HCEC 1CT (cell line): ENCODE results near the gene MAGEL2.

ENCODE experiments used
- DNase-seq: peaks from one replicate; pipeline ENCODE4 v3.0.0-alpha.2; 2017

The MAGEL2 gene

DNA sequence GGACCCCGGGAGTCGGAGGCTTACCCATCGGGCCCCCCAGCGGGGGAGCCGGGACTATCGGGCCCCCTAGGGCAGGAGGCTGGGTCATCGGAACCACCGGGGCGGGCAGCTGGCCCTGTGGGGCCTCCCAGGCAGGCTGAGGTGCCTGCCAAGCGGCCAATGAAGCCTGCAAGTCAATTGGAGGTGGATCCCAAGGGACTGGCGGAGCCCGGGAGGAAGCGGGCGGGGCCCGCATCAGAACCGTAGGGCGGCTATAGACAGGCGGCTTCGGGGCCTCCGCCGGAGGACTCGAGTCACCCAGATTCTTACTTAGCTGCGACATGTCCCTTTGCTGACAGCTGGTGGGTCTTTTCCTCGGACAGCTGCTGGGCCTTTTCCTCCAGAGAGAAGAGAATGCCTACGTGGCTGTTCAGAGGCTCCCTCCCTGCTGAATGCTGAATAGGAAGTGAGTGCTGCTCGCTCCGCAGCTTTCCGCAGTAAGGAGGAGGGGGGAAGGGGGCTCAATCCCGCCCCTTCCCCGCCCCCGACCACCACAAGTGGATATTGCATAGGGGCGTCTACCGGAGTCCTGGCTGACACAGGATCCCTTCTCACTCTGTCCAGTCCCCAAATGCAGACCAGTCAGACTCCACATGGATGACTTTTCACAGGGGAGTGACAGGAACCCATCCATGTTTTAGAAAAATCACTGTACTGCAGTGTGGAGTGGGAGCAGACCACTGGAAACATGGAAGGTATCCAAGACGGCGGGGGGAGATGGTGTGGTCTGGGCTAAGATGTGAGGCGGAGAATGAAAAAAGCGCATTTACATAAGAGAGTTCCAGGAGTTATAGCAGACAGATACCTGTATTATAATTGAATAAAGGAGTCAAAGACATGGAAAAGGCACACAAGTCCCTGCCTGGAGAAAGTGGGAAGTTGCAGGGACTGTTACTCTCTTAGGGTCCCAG is at the start of gene MAGEL2:
TSS of gene MAGEL2 (minus strand) at position 447 of the 950 bp plus-strand sequence. CDS start at position 322, 125 bp downstream.
- DNase-seq: no peak

DNA sequence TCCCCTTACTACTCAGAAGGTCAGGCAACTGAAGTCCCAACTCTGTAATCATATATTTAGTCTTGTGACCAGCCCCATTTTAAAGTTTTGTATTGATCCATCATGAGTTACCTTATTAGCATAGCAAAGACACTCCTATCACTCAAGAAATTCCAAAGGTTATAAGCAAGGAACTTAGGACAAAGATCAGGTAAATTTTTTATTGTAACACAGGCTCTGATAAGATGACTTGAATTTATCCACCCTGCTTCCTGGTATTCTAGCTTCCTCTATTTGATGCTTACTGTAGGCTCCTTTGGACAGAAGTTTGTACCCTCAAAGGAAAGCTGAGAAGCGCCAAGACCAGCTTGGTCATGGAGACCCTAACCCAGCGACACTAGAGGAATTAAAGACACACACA is 47.6 kb upstream of the MAGEL2 start:
- no peak for DNase-seq

- DNase-seq: no peak
These were observed 46.9 kb upstream of the MAGEL2 start for GRCh38 chr15:23694592-23694991.

DNA sequence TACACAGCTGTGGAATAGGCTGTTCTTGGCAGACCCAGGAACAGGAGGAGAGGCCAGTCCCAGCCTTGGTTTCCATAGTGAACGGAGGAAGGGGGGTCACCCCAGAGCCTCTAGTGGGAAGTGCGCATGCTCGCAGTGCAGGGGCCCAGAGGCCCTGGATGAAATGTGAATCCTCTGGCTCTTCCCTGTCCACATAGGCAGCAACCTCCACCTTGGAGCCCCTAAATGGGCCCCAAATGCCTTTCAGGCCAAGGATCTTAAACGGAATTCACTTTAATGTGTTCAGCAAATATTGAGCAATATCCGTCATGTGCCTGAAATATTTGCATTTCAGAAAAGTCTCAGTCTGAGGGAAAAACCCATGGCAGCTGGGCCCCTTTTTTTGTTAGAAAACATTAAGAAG is 42.8 kb upstream of the MAGEL2 start:
- DNase-seq: no peak

DNA sequence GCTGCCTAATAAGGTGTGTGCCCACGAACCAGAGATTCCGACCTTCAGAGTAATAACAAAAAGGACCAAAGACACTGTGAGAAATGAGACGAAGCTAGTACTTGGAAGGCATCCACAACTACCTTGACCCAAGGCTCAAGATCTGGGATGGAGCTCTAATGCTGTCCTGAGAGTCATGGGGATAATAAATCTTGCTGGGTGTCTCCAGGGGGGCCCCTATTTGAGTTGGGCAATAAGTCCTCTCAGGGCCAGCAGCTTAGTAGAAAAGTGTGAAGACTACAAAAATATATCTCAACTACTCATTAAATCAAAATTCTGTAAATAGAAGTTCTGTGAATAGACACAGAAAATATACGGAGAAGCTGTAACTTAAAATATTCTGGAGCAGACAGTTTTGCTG is 42.3 kb upstream of the MAGEL2 start:
- no peak for DNase-seq

DNA sequence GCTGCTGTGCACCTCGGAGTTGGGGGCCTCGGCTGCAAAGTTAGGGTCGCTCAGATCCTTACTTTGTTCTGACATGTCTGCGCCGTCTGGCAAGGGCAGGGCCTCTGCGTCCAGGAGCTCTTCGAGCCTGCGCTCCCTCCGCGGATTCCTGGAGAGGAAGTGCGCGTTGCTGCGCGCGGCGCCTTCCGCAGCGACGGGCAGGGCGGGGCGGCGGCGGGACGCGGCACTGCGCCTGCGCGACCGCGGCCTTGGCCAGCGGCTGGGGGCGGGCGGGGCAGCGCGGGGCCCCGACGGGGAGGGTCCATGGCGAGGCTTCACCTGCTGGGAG is 39.4 kb upstream of the MAGEL2 start, which contains the start of gene NDN:
TSS of gene NDN (minus strand) at position 163 of the 328 bp plus-strand sequence. CDS start at position 75, 88 bp downstream.
- no peak for DNase-seq

DNA sequence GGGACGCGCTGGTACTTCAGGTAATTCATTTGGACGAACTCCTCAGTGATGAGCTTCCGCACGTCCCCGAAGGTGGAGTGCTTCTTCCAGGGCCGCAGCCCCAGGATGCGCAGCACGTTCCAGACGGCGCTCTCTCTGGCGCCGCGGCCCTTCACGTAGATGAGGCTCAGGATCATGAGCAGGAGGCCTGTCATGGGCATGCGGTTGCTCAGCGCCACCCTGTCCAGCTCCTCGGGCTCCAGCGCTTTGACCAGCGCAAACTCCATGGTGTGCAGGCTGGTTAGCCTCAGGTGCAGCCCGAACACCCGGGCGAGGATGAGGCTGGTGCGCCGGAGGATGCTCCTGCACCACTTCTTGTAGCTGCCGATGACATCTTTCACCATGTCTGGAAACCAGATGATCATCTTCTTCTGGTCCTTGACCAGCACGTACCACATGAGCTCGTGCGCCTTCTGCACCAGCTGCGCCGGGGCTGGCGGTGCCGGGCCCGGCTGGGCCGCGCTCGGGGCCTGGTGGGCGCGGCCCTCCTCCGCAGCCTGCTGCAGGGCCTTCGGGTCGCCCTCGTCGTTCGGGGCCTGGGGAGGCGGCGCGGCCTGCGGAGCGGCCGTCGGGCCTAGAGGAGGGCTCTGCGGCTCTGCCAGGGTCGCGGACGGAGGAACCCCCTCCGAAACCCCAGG is 38.9 kb upstream of the MAGEL2 start:
- DNase-seq: no peak

DNA sequence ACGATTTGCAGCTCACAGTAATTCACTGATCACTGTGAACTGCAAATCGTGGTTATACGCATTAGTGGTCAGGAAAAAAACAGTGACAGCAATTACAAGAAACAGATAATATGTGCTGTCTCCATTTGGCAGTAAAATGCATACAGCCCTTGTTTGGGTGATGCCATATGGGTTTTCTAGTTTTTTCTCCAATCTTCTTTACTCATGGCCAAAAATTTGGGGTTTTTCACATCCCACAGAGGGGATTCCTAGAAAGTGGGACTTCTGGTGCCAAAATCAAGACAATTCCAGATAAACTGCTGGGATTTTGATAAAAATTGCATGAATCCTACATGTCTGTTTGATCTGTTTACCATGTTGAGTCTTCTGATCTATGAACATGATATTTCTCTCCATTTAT is 23.8 kb upstream of the MAGEL2 start:
- no peak for DNase-seq

DNA sequence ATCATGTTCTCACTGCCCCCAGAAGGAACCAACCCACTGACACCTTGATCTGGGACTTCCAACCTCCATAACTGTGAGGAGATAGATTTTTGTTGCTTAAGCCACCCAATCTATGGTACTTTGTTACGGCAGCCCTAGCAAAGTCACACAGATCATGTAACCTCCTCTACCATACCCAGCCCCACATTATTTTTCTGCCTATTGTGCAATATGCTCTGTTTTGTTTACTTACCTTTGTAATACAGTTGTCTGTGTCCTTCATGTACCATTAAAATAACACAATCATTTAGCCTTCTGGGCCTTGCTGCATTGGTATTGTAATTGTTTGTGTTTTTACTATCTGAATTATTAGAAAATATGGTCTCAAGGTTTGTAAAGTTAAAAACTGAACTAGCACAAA is 23.3 kb upstream of the MAGEL2 start:
- no peak for DNase-seq

GRCh38 chr15:23663232-23663631 is 15.6 kb upstream of the MAGEL2 start:
- no peak for DNase-seq

DNA sequence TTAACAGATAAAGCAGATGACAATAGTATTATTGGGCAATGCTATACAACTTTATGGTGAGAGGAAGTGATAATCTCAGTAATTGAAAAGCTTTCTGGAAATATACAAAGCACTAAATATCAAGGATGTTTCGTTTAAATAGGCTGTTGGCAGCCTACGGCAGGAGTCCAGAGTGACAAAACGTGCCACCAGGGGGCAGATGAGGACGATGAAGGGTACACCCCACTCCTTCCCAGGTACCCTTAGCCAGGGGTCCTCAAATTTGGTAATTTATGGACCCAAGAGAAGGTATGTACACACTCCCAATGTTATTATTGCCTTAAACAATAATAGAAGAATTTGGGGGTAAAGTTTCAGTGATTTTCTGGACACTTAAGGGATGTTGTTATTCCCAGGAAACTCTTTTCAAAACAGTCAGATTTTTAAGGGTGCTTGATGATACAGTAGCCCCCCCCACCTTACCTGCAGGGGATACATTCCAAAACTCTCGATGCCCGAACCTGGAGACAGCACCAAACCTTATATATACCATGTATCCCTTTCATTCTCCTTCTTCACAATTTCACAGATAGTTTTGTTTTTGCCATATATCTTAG is 1.4 kb upstream of the MAGEL2 start:
- no peak for DNase-seq

- no peak for DNase-seq
These were observed 719 bp downstream of the MAGEL2 start for GRCh38 chr15:23647001-23647295.

DNA sequence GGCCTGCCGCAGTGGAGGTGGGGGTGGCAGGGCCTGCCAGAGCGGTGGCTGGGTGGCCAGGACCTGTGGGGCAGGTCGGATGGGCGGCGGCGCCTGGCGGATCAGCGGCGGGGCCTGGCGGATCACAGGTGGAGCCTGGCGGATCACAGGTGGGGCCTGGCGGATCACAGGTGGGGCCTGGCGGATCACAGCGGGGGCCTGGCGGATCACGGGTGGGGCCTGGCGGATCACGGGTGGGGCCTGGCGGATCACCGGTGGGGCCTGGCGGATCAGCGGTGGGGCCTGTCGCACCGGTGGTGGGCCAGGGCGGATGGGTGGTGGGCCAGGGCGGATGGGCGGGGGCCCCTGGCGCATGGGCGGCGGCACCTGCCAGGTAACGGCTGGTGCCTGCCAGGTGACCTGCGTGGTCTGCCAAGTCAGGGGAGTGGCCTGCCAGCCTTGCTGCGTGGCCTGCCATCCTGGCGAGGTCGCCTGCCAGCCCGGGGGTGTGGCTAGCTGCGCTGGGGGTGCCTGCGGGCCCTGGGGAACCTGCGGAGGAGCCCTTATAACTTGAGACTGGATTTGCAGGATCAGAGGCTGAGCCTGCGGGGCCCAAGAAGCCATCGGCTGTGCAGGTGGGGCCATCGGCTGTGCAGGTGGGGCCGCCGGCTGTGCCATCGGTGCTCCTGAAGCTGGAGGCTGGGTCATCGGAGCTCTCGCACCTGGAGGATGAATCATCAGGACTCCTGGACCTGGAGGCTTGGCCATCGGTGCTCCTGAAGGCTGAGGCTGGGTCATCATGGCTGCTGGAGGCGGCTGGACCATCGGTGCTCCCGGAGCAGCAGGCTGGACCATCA is 1.3 kb downstream of the MAGEL2 start:
- DNase-seq: no peak

GRCh38 chr15:23645371-23646164 is 2.1 kb downstream of the MAGEL2 start:
- no peak for DNase-seq

GRCh38 chr15:23644829-23645228 is 2.8 kb downstream of the MAGEL2 start:
- DNase-seq: no peak

- no peak for DNase-seq
These were observed 5.1 kb downstream of the MAGEL2 start for GRCh38 chr15:23642413-23643044.

- DNase-seq: no peak
These were observed 13.5 kb downstream of the MAGEL2 start for GRCh38 chr15:23634181-23634580.

GRCh38 chr15:23629234-23629805 is 18.3 kb downstream of the MAGEL2 start:
- no peak for DNase-seq

DNA sequence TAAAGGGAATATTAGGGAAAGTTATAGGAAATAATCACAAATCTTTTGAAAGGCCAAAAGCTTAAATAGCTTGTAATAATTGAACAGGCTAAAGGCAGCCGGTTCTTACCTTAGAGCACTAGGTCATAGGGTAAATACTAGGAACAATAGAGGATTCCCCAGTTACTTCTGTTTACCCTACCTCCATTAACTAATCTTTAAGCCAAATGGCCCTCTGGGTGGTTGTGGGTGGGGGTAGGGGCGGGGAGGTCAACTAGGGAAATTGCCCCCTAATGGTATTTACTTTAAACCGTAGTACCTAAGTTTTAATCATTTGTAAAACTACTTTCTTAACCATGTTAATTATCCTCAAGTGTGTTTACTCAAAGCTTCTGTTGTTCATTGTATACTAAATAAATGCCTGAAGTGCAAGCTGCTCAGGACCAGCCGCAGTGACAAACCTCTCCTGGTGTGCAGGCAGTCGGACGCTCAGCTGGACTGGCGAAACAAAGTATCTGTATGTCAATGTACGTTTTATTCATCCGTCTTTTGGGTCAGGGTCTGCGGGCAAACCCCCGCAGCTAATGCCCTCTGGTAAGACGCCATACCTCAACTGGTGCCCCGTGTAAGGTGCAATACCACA is 18.9 kb downstream of the MAGEL2 start:
- no peak for DNase-seq

- DNase-seq: no peak
These were observed 31.1 kb downstream of the MAGEL2 start for GRCh38 chr15:23616536-23616935.

- DNase-seq: no peak
These were observed 41.4 kb downstream of the MAGEL2 start for GRCh38 chr15:23606226-23606625.
